DND-41 (cell line): ENCODE data around the gene GCFC2.

Source experiments
- EZH2 ChIP-seq: IDR thresholded peaks from 3 replicates; pipeline ENCODE4 v1.6.1; 2012; ENCODE audit warnings: borderline replicate concordance, low read depth, mild to moderate bottlenecking, moderate library complexity, low read length, inconsistent platforms; ENCODE audit not compliant: severe bottlenecking
- TF ChIP-seq, protein P1 (sequence below): IDR thresholded peaks from 2 replicates; pipeline ENCODE4 v1.5.1; 2012; ENCODE audit warnings: borderline replicate concordance, low read length, moderate library complexity, mild to moderate bottlenecking; ENCODE audit not compliant: poor library complexity, severe bottlenecking; ENCODE audit errors: extremely low read depth

DNA sequence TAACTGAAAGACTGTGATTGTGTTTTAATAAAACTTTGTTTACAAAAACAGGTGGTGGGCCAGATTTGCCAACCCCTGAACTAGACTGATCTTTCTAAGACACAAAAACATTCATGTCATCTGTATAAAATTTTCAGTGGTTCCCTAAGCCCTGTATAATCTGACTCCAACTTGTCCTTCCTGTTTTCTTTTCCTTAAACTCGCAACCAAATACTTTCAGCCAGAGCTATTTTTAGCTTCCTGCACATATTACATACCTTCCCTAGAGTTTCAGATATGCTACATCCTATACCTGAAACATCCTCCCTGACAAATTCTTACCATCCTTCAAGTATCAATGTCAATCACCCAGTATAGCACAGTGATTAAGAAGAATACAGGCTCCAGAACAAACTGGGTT is 4.8 kb downstream of the GCFC2 start:
- TF ChIP-seq, protein P1, sequence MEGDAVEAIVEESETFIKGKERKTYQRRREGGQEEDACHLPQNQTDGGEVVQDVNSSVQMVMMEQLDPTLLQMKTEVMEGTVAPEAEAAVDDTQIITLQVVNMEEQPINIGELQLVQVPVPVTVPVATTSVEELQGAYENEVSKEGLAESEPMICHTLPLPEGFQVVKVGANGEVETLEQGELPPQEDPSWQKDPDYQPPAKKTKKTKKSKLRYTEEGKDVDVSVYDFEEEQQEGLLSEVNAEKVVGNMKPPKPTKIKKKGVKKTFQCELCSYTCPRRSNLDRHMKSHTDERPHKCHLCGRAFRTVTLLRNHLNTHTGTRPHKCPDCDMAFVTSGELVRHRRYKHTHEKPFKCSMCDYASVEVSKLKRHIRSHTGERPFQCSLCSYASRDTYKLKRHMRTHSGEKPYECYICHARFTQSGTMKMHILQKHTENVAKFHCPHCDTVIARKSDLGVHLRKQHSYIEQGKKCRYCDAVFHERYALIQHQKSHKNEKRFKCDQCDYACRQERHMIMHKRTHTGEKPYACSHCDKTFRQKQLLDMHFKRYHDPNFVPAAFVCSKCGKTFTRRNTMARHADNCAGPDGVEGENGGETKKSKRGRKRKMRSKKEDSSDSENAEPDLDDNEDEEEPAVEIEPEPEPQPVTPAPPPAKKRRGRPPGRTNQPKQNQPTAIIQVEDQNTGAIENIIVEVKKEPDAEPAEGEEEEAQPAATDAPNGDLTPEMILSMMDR = no peak
- no peak for TF ChIP-seq EZH2
